ENCODE measurements around the gene MRPL2.

The MRPL2 gene

DNA sequence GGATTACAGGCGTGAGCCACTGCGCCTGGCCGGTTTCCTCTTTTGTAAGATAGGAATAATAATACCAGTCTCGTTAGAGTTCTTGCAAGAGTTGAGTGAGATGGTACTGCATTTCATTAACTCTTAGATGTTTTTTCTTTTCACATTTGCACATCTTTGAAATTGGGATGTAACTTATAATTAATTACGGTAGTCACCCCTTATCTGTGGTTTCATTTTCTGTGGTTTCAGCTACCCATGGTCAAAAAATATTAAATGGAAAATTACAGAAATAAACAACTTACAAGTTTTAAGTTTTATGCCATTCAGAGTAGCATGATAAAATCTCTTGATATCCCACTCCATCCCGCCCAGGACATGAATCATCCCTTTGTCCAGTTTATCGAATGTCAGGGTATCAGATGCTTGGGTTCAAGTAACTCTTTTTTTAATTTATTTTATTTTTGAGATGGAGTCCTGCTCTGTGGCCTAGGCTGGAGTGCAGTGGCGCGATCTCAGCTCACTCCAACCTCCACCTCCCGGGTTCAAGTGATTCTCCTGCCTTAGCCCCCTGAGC is 32.3 kb upstream of the MRPL2 start:
- H3K4me3 ChIP-seq (ENCODE audit: low read depth, low read length) = no peak overlapping the region
- no peaks in the 10 kb centered on the region for H3K36me3 ChIP-seq
- TF ChIP-seq, protein P1, sequence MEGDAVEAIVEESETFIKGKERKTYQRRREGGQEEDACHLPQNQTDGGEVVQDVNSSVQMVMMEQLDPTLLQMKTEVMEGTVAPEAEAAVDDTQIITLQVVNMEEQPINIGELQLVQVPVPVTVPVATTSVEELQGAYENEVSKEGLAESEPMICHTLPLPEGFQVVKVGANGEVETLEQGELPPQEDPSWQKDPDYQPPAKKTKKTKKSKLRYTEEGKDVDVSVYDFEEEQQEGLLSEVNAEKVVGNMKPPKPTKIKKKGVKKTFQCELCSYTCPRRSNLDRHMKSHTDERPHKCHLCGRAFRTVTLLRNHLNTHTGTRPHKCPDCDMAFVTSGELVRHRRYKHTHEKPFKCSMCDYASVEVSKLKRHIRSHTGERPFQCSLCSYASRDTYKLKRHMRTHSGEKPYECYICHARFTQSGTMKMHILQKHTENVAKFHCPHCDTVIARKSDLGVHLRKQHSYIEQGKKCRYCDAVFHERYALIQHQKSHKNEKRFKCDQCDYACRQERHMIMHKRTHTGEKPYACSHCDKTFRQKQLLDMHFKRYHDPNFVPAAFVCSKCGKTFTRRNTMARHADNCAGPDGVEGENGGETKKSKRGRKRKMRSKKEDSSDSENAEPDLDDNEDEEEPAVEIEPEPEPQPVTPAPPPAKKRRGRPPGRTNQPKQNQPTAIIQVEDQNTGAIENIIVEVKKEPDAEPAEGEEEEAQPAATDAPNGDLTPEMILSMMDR (IDR thresholded peaks at IDR 0.05; ENCODE audit: low read depth, low read length) = no peak
- DNase-seq = no peak
- no peaks in the 10 kb centered on the region for H3K27me3 ChIP-seq
- peaks cover 9% of the 10 kb centered on the region for H3K4me1 ChIP-seq
- H3K9me3 ChIP-seq = no peaks in the 10 kb centered on the region

DNA sequence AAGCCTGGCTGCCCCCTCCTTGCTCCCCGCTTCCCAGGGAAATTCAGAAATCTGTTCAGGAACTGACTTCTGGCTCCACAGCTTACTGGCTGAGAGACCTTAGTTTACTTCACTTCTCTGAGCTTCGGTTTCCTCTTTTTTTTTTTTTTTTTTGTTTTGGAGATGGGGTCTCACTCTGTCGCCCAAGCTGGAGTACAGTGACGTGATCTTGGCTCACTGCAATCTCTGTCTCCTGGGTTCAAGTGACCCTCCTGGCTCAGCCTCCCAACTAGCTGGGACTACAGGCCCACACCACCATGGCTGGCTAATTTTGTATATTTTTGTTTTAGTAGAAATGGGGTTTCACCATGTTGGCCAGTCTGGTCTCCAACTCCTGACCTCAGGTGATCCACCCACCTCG is 31.8 kb upstream of the MRPL2 start:
- Histone ChIP-seq H3K36me3 (no peaks in the 10 kb centered on the region), H3K27me3 (no peaks in the 10 kb centered on the region), H3K9me3 (no peaks in the 10 kb centered on the region), H3K4me1 (peaks cover 9% of the 10 kb centered on the region), H3K4me3 (ENCODE audit: low read depth, low read length) (no peak overlapping the region)
- TF ChIP-seq, protein P1 (IDR thresholded peaks at IDR 0.05; ENCODE audit: low read depth, low read length) = no peak
- no peak for DNase-seq

DNA sequence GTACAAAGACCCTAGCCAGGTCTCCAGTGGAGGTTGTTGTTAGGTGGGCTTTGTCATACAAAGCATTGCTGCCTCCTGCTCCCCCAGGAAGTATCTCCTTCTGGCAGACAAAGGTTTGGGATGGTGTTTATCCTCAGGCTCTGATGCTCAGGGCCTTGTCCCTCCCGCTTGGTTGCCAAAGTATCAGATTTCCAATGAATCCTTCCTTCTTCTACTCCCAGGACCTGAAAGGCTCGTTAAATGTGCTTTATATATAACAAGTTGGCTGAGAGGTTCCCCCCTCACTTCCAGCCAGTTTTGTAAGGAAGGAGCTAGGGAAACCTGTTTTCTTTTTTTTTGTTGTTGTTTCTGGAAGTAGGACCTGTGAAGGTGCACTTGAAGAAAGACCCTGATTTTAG is 31.3 kb upstream of the MRPL2 start:
- Histone ChIP-seq H3K36me3 (no peaks in the 10 kb centered on the region), H3K27me3 (no peaks in the 10 kb centered on the region), H3K4me1 (peaks cover 9% of the 10 kb centered on the region), H3K4me3 (ENCODE audit: low read depth, low read length) (no peak overlapping the region), H3K9me3 (no peaks in the 10 kb centered on the region)
- DNase-seq = no peak
- TF ChIP-seq, protein P1 (IDR thresholded peaks at IDR 0.05; ENCODE audit: low read depth, low read length) = no peak

DNA sequence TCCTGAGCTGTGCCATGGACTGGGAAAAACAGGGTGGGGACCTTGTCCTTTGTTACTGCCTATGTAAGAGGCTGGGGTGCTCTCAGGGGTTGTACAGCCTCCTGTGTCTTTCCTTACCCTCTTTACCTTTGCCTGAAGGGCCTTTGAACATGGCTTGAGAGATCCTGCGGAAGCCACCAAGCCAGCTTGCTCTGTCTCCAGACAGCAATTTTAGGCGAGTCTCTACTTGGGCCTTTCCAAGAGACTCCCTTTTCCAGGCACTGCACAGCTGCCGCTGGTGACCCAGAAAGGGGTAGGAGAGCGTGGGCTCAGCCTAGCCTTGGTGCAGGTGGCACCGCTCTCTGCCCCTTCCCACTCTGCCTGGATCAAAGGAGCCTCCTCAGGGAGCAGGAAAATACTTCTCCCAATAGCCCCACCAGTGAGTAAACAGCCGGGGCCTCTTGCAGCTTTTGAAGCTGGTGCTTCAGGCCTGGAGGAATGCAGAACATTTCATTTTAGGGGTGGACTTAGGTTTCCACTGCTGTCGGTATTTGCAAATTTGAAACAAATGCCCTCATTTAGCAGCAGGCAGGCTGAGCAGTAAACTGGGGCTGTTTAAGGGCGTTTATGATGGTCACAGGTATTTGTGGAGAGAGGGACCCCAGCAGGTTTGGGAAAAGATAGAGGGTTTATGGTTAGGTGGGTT is 30.8 kb upstream of the MRPL2 start:
- Histone ChIP-seq H3K36me3 (no peaks in the 10 kb centered on the region), H3K27me3 (no peaks in the 10 kb centered on the region), H3K4me3 (ENCODE audit: low read depth, low read length) (no peak overlapping the region), H3K9me3 (no peaks in the 10 kb centered on the region), H3K4me1 (peaks cover 9% of the 10 kb centered on the region)
- no peak for DNase-seq
- TF ChIP-seq, protein P1 (IDR thresholded peaks at IDR 0.05; ENCODE audit: low read depth, low read length) = no peak

DNA sequence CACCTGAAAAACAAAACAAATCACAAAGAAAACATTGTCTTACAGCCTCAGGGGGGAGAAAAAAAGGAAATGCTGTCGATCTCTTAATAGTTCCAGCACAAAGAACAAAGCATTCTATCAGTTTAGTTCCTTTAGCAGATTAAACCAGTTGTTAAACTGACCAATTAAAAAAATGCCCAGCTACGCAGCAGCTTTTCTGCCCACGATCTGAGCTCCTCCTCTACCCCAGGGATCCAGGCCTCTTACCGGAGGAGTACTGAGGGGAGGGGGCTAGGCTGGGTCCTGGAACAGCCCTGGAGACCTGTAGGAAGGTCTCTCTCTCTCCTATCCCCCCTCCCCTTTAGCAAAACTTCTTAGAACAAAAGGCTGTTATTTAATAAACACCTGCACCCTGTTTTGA is 30.2 kb upstream of the MRPL2 start:
- Histone ChIP-seq H3K36me3 (no peaks in the 10 kb centered on the region), H3K4me3 (ENCODE audit: low read depth, low read length) (no peak overlapping the region), H3K27me3 (no peaks in the 10 kb centered on the region), H3K4me1 (peaks cover 9% of the 10 kb centered on the region), H3K9me3 (no peaks in the 10 kb centered on the region)
- DNase-seq = no peak
- TF ChIP-seq, protein P1 (IDR thresholded peaks at IDR 0.05; ENCODE audit: low read depth, low read length) = no peak

DNA sequence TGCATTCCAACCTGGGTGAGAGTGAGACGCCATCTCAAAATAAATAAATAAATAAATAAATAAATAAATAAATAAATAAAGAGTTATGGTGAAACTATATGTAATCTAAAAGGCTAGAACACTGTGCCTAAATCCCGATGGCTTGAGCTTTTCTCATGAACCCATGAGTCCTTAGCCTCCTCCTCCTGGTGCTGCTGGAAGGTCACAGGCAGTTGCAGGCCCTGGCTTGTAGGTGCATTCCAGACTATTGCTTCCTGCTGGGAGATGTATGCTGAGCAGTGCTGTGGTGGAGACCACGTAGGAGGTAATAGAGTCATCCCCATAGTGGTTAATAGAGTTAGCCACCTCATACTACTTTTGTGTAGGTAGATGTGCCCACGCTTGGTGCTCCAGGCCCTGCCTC is 29.4 kb upstream of the MRPL2 start:
- Histone ChIP-seq H3K4me3 (ENCODE audit: low read depth, low read length) (no peak overlapping the region), H3K36me3 (no peaks in the 10 kb centered on the region), H3K27me3 (no peaks in the 10 kb centered on the region), H3K4me1 (peaks cover 9% of the 10 kb centered on the region), H3K9me3 (no peaks in the 10 kb centered on the region)
- TF ChIP-seq, protein P1 (IDR thresholded peaks at IDR 0.05; ENCODE audit: low read depth, low read length) = no peak
- no peak for DNase-seq
